Activated naive CD4-positive, alpha-beta T cell treated with Interleukin-2 at 50 U/mL for 16 hours (primary cell): Measurements from ENCODE around the gene IL31RA.
"Not testable (repeated sequence)": the region's sequence is repeated elsewhere in the genome, so short reads cannot be mapped to it uniquely, and the experiment has no call there.

ENCODE experiments used
- DNase-seq: peaks from one replicate; pipeline ENCODE4 v3.0.0-alpha.2; 2020

IL31RA gene

DNA sequence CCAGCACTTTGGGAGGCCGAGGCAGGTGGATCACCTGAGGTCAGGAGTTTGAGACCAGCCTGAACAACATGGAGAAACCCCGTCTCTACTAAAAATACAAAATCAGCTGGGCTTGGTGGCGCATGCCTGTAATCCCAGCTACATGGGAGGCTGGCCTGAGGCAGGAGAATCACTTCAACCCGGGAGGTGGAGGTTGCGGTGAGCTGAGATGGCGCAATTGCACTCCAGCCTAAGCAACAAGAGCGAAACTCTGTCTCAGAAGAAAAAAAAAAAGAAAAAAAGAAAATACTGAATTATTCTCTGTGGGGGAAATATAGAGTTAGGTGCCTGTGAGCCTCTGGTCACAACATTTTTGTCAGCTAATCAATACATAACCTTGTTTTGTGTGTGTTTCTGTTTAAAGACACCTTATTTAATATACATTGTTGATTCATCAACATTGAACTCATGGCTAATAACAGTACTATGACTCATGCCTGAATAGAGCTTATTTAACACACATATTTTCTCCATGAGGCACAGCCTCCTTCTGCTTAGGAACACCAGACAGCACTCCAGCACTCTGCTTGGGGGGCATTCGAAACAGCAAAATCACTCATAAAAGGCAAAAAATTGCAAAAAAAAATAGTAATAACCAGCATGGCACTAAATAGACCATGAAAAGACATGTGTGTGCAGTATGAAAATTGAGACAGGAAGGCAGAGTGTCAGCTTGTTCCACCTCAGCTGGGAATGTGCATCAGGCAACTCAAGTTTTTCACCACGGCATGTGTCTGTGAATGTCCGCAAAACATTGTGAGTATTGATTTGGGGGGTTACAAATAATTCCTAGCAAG lies at the start of gene IL31RA:
IL31RA (plus strand) TSS at position 519 of the 836 bp plus-strand sequence; CDS start at position 733, 214 bp downstream.
- DNase-seq: no peak

DNA sequence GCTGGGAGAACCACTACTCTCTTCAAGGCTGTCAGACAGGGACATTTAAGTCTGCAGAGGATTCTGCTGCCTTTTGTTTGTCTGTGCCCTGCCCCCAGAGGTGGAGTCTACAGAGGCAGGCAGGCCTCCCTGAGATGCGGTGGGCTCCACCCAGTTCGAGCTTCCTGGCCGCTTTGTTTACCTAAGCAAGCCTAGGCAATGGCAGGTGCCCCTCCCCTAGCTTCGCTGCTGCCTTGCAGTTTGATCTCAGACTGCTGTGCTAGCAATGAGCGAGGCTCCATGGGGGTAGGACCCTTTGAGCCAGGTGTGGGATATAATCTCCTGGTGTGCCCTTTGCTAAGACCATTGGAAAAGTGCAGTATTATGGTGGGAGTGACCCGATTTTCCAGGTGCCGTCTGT lies 42.3 kb upstream of the IL31RA start:
- DNase-seq: not testable (repeated sequence)

DNA sequence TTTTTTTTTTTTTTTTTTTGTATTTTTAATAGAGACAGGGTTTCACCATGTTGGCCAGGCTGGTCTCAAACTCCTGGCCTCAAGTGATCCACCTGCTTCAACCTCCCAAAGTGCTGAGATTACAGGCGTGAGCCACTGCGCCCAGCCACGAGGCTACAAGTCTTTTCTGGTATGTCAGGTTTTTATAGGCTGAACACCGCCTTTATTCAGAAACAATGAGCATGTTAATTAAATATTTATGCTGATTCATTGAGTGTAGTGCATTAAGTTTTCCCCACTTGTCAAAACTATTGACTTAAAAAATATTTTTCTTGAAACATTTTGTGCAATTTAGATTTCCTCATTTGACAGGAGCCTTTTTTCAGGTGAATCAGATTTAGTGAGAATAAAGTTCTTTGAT lies 35.2 kb upstream of the IL31RA start:
- not testable (repeated sequence) for DNase-seq

DNA sequence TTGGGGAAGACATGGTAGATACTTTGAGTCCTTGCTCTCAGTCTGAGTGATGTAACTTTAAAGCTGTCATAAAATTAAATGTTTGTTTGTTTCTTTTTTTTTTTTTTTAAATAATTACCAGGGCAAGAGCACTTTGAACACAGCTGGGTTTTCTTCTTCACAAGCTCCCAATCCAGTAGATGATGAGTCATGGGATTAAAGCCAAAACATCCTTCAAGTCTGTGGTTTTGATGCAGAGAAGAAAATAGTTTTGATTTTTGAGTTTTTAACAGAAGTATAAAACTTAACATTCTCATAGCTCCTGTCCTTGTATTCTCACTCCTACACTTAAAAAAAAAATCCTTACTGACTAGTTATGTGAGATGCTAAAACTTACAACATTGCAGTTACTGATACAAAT lies 34.8 kb upstream of the IL31RA start:
- no peak for DNase-seq

GRCh38 chr5:55817030-55817429 lies 34.1 kb upstream of the IL31RA start:
- no peak for DNase-seq

- no peak for DNase-seq
These were observed 30.7 kb upstream of the IL31RA start for GRCh38 chr5:55820488-55820887.

DNA sequence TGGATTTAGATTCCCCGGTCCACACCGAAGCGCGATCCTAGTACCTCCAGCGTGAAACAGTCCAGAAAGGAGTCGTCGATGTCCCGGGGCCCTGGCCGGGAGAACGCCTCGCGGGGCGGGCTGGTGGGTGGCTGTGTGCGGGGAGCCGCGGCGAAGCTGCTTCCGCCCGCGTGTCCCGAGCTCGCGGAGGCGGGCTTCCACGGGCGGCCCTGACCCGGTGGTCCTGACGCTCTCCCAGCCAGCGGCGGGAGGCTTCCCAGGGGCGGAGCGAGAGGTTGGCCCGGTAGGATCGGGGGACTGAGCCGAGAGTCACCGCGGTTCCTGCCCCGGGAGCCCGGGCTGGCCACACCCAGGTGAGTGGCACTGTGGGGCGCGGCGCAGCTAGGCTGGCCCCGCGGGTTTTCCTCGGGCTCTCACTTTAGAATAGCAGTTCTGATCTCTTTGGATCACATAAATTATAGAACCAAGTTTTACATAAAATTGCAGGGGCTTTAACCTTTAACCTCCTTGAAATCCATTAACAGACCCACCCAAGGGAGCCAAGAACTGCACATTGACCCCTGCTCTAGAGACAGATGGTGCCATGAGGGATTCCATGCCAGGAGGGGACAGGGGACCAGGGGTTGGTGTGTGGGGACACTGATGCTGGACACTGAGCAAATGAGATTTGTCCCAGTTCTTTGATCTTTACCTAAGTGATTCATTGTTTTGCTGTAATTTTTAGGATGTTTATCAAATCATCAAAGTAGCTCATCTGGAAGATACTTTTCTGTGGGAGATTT lies 29.2 kb upstream of the IL31RA start:
- peak; percentile 3 for DNase-seq

DNA sequence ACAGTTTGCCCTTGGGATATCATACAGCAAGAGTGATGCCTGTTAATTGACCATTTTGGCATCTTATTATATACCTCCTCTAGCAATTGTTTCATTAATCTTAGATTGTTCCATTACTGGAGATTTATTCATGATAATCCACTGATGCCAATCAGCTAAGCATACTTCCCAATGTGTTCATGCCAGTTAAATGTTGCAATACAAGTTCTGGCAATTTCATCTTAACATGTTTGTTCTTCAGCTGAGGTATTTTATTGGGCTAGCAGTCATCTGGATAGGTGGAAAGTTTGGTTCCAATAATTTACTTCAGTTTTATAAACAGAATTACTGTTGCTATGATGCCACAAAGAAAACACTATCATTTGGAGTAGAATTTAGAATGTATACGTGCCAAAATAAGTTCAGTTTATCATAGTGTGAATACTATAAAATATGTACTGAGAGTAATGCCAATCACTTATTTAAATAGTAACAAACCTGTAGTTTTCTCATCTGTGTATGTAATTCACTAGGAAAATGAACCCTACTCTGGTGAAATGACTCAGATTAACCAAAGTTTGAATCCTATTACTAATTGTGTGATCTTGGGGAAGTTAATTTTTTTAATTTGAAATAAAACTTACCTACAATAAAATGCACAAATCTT lies 27.9 kb upstream of the IL31RA start:
- no peak for DNase-seq

- no peak for DNase-seq
These were observed 21.2 kb upstream of the IL31RA start for GRCh38 chr5:55829956-55830355.

DNA sequence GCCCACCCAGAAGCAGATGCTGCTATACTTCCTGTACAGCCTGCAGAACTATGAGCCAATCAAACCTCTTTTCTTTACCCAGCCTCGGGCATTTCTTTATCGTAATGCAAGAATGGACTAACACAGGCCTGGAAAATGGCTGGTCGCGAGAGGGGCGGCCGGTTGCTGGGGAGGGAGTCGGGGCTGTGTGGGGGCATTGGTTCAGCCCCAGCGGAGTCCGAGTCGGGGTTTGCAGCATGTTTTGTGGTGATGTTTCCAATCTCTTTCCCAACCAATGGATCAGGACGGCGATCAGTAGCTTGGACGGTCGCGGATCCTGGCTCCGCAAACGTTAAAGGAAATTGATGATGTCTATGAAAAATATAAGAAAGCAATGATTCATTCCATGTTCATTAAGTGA lies 18.7 kb upstream of the IL31RA start:
- DNase-seq: no peak

DNA sequence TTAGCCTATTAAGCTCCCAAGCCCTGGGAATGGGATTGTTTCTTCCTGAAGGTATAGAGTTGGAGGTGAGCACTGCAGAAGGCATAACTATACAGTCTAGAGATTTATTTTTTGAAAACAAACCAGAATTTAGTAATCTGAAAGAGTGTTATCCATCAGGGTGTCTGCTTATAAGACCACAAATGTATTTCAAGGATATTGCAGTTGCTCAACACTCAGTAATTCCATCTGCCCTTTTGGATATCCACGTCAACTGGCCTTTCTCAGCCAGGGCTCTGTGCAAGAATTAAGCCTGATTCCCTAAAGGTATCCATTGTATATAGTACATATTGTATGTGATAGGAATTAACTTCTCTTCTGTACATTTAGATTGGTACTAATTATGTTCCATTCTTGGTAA lies 15.0 kb upstream of the IL31RA start:
- no peak for DNase-seq

GRCh38 chr5:55841976-55842375 lies 9.2 kb upstream of the IL31RA start:
- no peak for DNase-seq

DNA sequence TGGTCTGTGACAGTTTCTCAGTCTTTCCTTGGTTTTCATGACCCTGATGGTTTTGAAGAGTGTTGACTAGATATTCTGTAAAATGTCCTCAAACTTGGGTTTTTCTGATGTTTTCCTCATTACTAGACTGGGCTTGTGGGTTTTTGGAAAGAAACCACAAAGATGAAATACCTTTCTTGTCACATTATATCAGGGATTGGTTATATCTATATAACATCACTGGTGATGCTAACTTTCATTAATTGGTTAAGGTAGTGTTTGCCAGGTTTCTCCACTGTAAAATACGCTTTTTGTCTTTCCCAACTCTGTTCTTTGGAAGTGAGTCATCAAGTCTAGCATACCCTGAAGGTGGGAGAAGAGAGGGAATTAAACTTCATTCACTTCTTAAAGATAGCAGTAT lies 3.3 kb upstream of the IL31RA start:
- DNase-seq: no peak

GRCh38 chr5:55848783-55849182 lies 2.4 kb upstream of the IL31RA start:
- DNase-seq: no peak

- DNase-seq: no peak
These were observed 470 bp downstream of the IL31RA start for GRCh38 chr5:55851675-55851979.

GRCh38 chr5:55852503-55852902 lies 1.3 kb downstream of the IL31RA start:
- no peak for DNase-seq

DNA sequence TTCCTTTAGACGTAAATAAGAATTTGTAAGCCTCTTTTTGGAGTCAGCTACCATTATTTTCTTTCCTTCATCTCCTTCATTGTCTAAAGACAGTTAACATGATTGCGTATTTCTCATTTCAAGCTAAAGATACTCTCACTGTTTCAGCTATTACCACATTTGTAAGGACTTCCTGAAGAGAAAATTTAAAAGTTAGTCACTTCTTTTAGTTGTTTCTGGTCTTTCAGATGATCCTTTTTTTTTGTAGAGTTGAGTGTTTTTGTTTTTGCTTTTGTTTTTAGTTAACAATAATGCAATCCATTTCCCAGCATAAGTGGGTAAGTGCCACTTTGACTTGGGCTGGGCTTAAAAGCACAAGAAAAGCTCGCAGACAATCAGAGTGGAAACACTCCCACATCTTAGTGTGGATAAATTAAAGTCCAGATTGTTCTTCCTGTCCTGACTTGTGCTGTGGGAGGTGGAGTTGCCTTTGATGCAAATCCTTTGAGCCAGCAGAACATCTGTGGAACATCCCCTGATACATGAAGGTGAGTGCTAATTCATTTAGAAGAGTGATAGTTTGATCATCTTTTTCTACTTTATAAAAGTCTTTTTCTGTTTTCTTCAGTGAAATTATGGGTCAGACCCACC lies 2.0 kb downstream of the IL31RA start:
- DNase-seq: no peak

DNA sequence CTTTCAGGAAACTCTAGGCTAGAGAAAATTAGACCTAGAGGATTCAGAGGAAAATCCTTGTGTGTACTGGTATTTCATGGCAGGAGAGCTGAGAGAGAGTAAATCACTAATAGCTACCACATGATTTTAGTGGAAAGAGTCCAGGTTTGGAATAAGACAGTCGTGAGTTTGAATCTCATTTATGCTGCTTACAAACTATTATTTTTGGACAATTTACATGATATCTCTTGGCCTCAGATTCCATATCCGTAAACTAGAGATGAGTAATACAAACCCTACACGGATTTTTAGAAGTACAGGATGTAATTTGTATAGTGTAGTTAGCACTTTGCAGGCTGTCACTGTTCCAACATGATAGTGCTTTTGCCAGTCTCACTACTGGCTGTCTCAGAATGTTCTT lies 2.7 kb downstream of the IL31RA start:
- no peak for DNase-seq

GRCh38 chr5:55855509-55855908 lies 4.4 kb downstream of the IL31RA start:
- no peak for DNase-seq

GRCh38 chr5:55856516-55857246 lies 5.5 kb downstream of the IL31RA start:
- DNase-seq: no peak

DNA sequence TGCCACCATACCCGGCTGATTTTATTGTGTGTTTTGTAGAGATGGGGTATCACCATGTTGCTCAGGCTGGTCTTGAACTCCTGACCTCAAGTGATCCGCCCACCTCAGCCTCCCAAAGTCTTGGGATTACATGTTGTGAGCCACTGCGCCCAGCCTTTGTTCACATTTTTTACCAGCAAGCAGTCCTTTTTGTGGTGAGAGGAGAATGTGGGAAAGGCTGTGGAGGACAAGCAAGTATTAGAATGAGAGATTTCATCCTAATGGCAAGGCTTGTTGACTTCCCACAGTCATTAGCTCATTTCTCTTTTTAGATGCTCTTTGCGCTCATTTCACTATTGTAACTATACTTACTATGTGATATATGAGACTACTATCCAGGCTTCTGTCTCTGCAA lies 6.1 kb downstream of the IL31RA start:
- DNase-seq: no peak

- DNase-seq: no peak
These were observed 6.9 kb downstream of the IL31RA start for GRCh38 chr5:55858104-55858503.

GRCh38 chr5:55860288-55860687 lies 9.1 kb downstream of the IL31RA start:
- DNase-seq: no peak
